Heart left ventricle (tissue), 16 donors: Measurements from ENCODE around the gene CRACR2A. TPM values are rescaled to one million over a fixed set of nuclear protein-coding genes. Genes with fewer than 3 reads are reported as not detected.
A peak's percentile ranks its signal among the peaks of the same experiment; 100 is the strongest.

Experiments used
- ATAC-seq, 4 donors: fragments of 200-7000 bp; cut with Tn5 transposase; one replicate each; pipeline ENCODE4 v1.9.1; 2020 to 2022; ENCODE audit warnings: moderate library complexity in 4 of 4, mild to moderate bottlenecking in 3 of 4, moderate number of reproducible peaks in 1 of 4
- DNase-seq, 5 donors: peaks; one replicate each; pipeline ENCODE4 v3.0.0-alpha.2; 2020
- H3K27ac ChIP-seq, 12 donors: fragments of 200-600 bp; sonication (generic) in 4 of 12; one replicate each; pipeline versions ENCODE4 v1.5.0 to v1.8.0; 2016 to 2022; ENCODE audit warnings: mild to moderate bottlenecking in 2 of 12
- H3K27me3 ChIP-seq, 9 donors: fragments of 200-600 bp; sonication (generic) in 2 of 9; one replicate each; pipeline versions ENCODE4 v1.5.1 to v1.8.0; 2016 to 2022; ENCODE audit warnings: mild to moderate bottlenecking in 3 of 9
- H3K36me3 ChIP-seq, 9 donors: fragments of 200-600 bp; sonication (generic) in 2 of 9; one replicate each; pipeline versions ENCODE4 v1.5.0 to v1.8.0; 2018 to 2022; ENCODE audit warnings: mild to moderate bottlenecking in 2 of 9
- H3K4me1 ChIP-seq, 12 donors: fragments of 200-600 bp; sonication (generic) in 4 of 12; one replicate each; pipeline versions ENCODE4 v1.5.0 to v1.8.0; 2016 to 2022; ENCODE audit warnings: mild to moderate bottlenecking in 3 of 12
- H3K4me3 ChIP-seq, 12 donors: fragments of 200-600 bp; sonication (generic) in 4 of 12; one replicate each; pipeline versions ENCODE4 v1.5.0 to v1.8.0; 2017 to 2022; ENCODE audit warnings: mild to moderate bottlenecking in 9 of 12, moderate library complexity in 4 of 12
- H3K9me3 ChIP-seq, 12 donors: fragments of 200-600 bp; sonication (generic) in 4 of 12; one replicate each; pipeline versions ENCODE4 v1.5.0 to v1.8.0; 2016 to 2022; ENCODE audit warnings: mild to moderate bottlenecking in 1 of 12
- POLR2A ChIP-seq, 2 donors: fragments of 450-650 bp; IDR thresholded peaks; one replicate each; pipeline ENCODE4 v1.6.1; 2017; ENCODE audit warnings: antibody characterized with exemption in 2 of 2, mild to moderate bottlenecking in 2 of 2, moderate library complexity in 2 of 2
- WGBS, 4 donors: extraction: QIAGEN DNeasy Blood & Tissue Kit in 2 of 4; methylation state at CpG; one replicate each; pipeline versions ENCODE4 v1.1.5 to v1.1.7; 2013 to 2018; 5-methylcytosine and 5-hydroxymethylcytosine counted together
- intact Hi-C, 10 donors: fragments of 100-400 bp; cut with DNase I; formaldehyde crosslinking; loops; one replicate each; pipeline versions ENCODE4 v1.11.1 to v1.14.2; 2022
- polyA plus RNA-seq, 2 donors: library from polyadenylated mRNA; stranded (reverse); fragments of 200-250 nt; gene quantifications; one replicate each; pipeline ENCODE4 v1.2.3, GENCODE V29; 2013
- total RNA-seq, 9 donors: library from RNA; depleted of rRNA in 2 of 9; stranded (reverse); fragments of >200 nt in 2 of 9; fragmentation: NEBNext Ultra II Directional in 3 of 9; extraction: Animal tissue kit (Norgen Biotek cat#: 25700) in 3 of 9; gene quantifications; one replicate each; pipeline versions ENCODE4 v1.1.0 to v1.2.4, GENCODE V29; 2016 to 2023
- TF ChIP-seq, protein P1 (sequence below), 12 donors: fragments of 200-600 bp; sonication (generic) in 4 of 12; IDR thresholded peaks; one replicate each; pipeline versions ENCODE4 v1.5.0 to v1.8.0; 2018 to 2022; ENCODE audit warnings: antibody characterized with exemption in 12 of 12, mild to moderate bottlenecking in 5 of 12
- donor health status: ischemic (EF 13 %, LVEDD 7.1; RV severe dilation, severe dysfunction).
- donor health status: healthy with polysubstance abuse.
- donor health status: DM: no; HTN: yes; CAD: no.
- donor health status: DM: no; HTN: no; CAD: no.
- donor health status: ischemic (EF 25% LVEDD 6.9; RV normal size, moderate dysfunction).
- donor health status: ischemic (EF 25% LVEDD 5.7; RV mildly dilated, moderate dysfunction).
- donor health status: healthy.
- donor health status: DM: yes; HTN: yes; CAD: no.
- donor health status: ischemic (EF 35%, LVEDD 5.7; RV mildly dilated, moderate dysfunction).
- donor health status: nonischemic (EF 11% LVEDD 7.7; RV severe dilation, severe dysfunction).
- donor health status: DM: yes; HTN: yes; CAD: no.
- donor health status: PGD.
- donor health status: ischemic (EF 29% LVEDD 5.4; RV normal size, mild dysfunction).
- donor health status: nonischemic (EF 23%, LVEDD 6.1; RV moderate dilation, normal function).

CRACR2A gene
- total and polyA plus RNA-seq, 11 donors, result 1.0 to 14.1 (median 4.7) TPM

DNA sequence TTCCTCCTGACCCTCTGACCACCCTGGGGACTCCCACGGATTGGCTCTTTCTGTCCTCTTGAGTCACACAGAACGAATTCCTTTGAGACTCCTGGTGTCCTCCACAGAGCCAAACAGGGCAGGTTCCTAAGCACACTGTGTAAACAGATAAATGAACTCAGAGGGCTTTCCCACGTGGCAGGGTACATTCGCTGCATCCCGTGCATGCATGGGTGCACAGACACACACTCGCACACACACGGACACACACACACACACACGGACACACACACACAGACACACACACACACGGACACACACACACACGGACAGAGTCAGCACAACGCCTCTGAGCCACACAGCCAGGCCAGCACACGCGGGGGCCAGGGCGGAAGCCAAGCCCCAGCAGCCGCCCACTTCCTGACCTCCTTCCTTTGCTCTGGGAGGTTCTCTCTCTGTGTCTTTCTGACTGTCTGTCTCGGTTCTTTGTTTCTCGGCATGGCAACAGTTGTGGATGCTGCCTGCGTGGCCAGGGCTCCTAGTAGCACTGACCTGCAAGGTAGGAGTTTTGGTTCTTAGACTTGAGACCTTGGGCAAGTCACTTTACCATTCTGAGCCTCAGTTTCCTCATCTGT lies 706 bp downstream of the CRACR2A start:
- intact Hi-C loops, result no loop called here
- H3K9me3 ChIP-seq, result no peaks in the 10 kb centered on the region

DNA sequence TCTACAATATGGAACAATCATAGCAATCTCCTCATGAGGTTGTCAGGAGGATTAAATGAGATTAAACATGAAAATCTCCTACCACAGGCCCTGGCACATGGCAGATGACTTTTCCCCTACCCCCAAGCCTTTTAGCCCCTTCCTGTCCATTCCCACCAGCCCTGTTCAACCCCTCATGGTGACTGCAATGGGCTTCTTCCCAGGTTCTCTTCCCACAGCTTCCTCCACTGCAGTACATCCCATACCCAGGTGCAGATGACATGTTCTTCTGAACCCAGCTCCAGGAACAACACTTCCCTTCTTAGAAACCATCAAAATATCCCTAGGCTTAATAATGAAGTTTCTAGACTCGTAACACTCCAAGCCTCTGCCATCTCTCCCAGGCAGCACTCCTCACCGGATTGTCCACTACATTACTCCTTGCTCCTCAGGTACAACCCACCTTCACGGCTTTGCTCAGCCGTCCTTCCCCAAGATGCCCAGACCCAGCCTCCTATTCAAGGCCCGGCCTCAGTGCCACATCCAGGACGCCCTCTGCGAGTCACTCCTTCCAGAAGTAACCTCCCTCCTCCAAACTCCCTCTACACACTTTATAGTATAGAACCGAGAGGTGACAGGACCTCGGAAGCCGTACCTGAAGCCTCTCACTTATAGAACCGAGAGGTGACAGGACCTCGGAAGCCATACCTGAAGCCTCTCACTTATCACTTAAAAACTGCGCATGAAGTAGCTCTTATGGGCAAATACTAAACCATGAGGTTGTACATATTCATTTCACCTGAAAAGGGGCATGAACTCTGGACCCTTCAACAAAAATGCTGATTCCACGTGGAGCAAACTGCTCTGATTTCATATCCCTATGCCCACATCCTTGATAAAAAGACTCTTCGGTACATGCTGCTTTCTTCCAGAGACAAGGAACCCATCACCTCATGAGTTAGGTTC lies 1.5 kb downstream of the CRACR2A start:
- H3K9me3 ChIP-seq, result no peaks in the 10 kb centered on the region
- peaks cover 0 to 33% (median 12%) of the 10 kb centered on the region in 12 donors for H3K4me1 ChIP-seq
- H3K27me3 ChIP-seq, result no peaks in the 10 kb centered on the region
- ATAC-seq (no peak), DNase-seq (no peak)
- WGBS, 4 donors, result 85 to 96% (median 92%) methylated on average over 15 of the region's 15 CpGs
- intact Hi-C loops, result no loop called here
- TF ChIP-seq, protein P1, sequence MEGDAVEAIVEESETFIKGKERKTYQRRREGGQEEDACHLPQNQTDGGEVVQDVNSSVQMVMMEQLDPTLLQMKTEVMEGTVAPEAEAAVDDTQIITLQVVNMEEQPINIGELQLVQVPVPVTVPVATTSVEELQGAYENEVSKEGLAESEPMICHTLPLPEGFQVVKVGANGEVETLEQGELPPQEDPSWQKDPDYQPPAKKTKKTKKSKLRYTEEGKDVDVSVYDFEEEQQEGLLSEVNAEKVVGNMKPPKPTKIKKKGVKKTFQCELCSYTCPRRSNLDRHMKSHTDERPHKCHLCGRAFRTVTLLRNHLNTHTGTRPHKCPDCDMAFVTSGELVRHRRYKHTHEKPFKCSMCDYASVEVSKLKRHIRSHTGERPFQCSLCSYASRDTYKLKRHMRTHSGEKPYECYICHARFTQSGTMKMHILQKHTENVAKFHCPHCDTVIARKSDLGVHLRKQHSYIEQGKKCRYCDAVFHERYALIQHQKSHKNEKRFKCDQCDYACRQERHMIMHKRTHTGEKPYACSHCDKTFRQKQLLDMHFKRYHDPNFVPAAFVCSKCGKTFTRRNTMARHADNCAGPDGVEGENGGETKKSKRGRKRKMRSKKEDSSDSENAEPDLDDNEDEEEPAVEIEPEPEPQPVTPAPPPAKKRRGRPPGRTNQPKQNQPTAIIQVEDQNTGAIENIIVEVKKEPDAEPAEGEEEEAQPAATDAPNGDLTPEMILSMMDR (IDR thresholded peaks at IDR 0.05), result no peak
- no peak for TF ChIP-seq POLR2A (IDR thresholded peaks at IDR 0.05)
- no peaks in the 10 kb centered on the region for H3K36me3 ChIP-seq
- H3K4me3 ChIP-seq, result peak overlapping the region in 7 of 12 donors; percentile 48 to 67 (median 63)
- H3K27ac ChIP-seq, result peak overlapping the region in 3 of 12 donors; percentile 17 to 50 (median 33)

More for the DNA sequence above, 706 bp downstream of the CRACR2A start:
- ATAC-seq, result peak; percentile 38 to 82 (median 72)
- H3K27me3 ChIP-seq, result no peaks in the 10 kb centered on the region
- peak overlapping the region; percentile 26 to 79 (median 58) for H3K4me3 ChIP-seq
- no peak for TF ChIP-seq POLR2A (IDR thresholded peaks at IDR 0.05)
- TF ChIP-seq, protein P1 (IDR thresholded peaks at IDR 0.05), result no peak
- H3K36me3 ChIP-seq, result no peaks in the 10 kb centered on the region
- peak; percentile 47 to 77 (median 67) for DNase-seq
- peaks cover 0 to 37% (median 14%) of the 10 kb centered on the region in 12 donors for H3K4me1 ChIP-seq
- peak overlapping the region in 11 of 12 donors; percentile 52 to 94 (median 74) for H3K27ac ChIP-seq
- WGBS, 4 donors, result 18 to 41% (median 30%) methylated on average over 16 to 18 of the region's 18 CpGs

DNA sequence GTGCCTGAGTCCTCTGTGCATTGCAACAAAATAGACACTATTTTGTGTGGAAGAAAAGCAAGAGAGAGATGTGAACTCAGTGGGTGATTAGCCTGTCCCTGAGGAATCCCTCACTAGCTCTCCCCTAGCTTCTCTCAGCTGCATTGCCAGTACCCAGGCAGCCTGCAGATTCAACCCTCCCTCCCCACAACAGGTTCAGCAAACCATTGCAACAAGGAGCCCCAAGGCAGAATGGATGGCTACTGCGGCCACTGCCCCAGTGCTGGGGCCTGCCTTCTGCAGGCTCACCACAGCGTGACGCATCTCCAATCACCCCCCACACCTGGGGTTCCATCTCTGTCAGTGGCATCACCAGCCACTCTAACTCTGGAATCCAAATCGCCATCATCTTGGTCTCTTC lies 2.3 kb downstream of the CRACR2A start:
- intact Hi-C loops, result no loop called here

More for the DNA sequence above, 2.3 kb downstream of the CRACR2A start:
- ATAC-seq (no peak), DNase-seq (no peak)
- Histone ChIP-seq H3K4me1 (peaks cover 0 to 33% (median 12%) of the 10 kb centered on the region in 12 donors), H3K36me3 (no peaks in the 10 kb centered on the region), H3K4me3 (no peak overlapping the region), H3K27ac (no peak overlapping the region), H3K9me3 (no peaks in the 10 kb centered on the region), H3K27me3 (no peaks in the 10 kb centered on the region)
- no peak for TF ChIP-seq POLR2A (IDR thresholded peaks at IDR 0.05)
- TF ChIP-seq, protein P1 (IDR thresholded peaks at IDR 0.05), result no peak
- WGBS, 4 donors, result 94 to 100% (median 97%) methylated on average over 3 of the region's 4 CpGs
